Measurements from ENCODE around the gene SNAPIN.
"Not testable (repeated sequence)": the region's sequence is repeated elsewhere in the genome, so short reads cannot be mapped to it uniquely, and the experiment has no call there.

Gene SNAPIN

GRCh38 chr1:153629971-153630370 is 28.5 kb upstream of the SNAPIN start:
- Histone ChIP-seq H2AFZ (ENCODE audit: low read depth, low read length) (no peak overlapping the region), H3K36me3 (ENCODE audit: insufficient read depth, low read length) (peaks cover 5% of the 10 kb centered on the region), H3K4me3 (ENCODE audit: low read length) (no peak overlapping the region), H3K27me3 (ENCODE audit: insufficient read depth, low read length) (no peaks in the 10 kb centered on the region), H3K9me3 (ENCODE audit: low read length) (no peaks in the 10 kb centered on the region), H3K4me1 (ENCODE audit: insufficient read depth, low read length) (peaks cover 16% of the 10 kb centered on the region)

- H3K9me3 ChIP-seq (ENCODE audit: low read length): no peaks in the 10 kb centered on the region
- no peak overlapping the region for H2AFZ ChIP-seq (ENCODE audit: low read depth, low read length)
- no peak overlapping the region for H3K4me3 ChIP-seq (ENCODE audit: low read length)
- H3K27me3 ChIP-seq (ENCODE audit: insufficient read depth, low read length): no peaks in the 10 kb centered on the region
- H3K36me3 ChIP-seq (ENCODE audit: insufficient read depth, low read length): peaks cover 5% of the 10 kb centered on the region
- peaks cover 19% of the 10 kb centered on the region for H3K4me1 ChIP-seq (ENCODE audit: insufficient read depth, low read length)
Observed at GRCh38 chr1:153630384-153630783, 28.1 kb upstream of the SNAPIN start.

GRCh38 chr1:153631047-153632022 is 27.2 kb upstream of the SNAPIN start:
- Histone ChIP-seq H2AFZ (ENCODE audit: low read depth, low read length) (no peak overlapping the region), H3K4me3 (ENCODE audit: low read length) (no peak overlapping the region), H3K4me1 (ENCODE audit: insufficient read depth, low read length) (peaks cover 17% of the 10 kb centered on the region), H3K27me3 (ENCODE audit: insufficient read depth, low read length) (no peaks in the 10 kb centered on the region), H3K9me3 (ENCODE audit: low read length) (no peaks in the 10 kb centered on the region), H3K36me3 (ENCODE audit: insufficient read depth, low read length) (peaks cover 10% of the 10 kb centered on the region)

- H3K4me3 ChIP-seq (ENCODE audit: low read length): peak overlapping the region; percentile 95
- peaks cover 3% of the 10 kb centered on the region for H3K4me1 ChIP-seq (ENCODE audit: insufficient read depth, low read length)
- no peaks in the 10 kb centered on the region for H3K27me3 ChIP-seq (ENCODE audit: insufficient read depth, low read length)
- H3K9me3 ChIP-seq (ENCODE audit: low read length): no peaks in the 10 kb centered on the region
- peaks cover 29% of the 10 kb centered on the region for H3K36me3 ChIP-seq (ENCODE audit: insufficient read depth, low read length)
- no peak overlapping the region for H2AFZ ChIP-seq (ENCODE audit: low read depth, low read length)
Observed at GRCh38 chr1:153633161-153633753, 25.2 kb upstream of the SNAPIN start.

GRCh38 chr1:153633754-153634665 is 24.5 kb upstream of the SNAPIN start, which contains the start of gene CHTOP:
CHTOP (plus strand) TSS chr1:153634066; CDS start chr1:153636589, 2,523 bp downstream.
- no peak within 1 kb of the TSS for H2AFZ ChIP-seq (ENCODE audit: low read depth, low read length)
- H3K4me1 ChIP-seq (ENCODE audit: insufficient read depth, low read length): peaks cover 3% of the 10 kb centered on the region
- H3K4me3 ChIP-seq (ENCODE audit: low read length): peak within 1 kb of the TSS; percentile 95
- no peaks in the 10 kb centered on the region for H3K27me3 ChIP-seq (ENCODE audit: insufficient read depth, low read length)
- peaks cover 37% of the 10 kb centered on the region for H3K36me3 ChIP-seq (ENCODE audit: insufficient read depth, low read length)
- no peaks in the 10 kb centered on the region for H3K9me3 ChIP-seq (ENCODE audit: low read length)

- Histone ChIP-seq H3K9me3 (ENCODE audit: low read length) (no peaks in the 10 kb centered on the region), H3K27me3 (ENCODE audit: insufficient read depth, low read length) (no peaks in the 10 kb centered on the region), H3K4me1 (ENCODE audit: insufficient read depth, low read length) (peaks cover 3% of the 10 kb centered on the region), H2AFZ (ENCODE audit: low read depth, low read length) (no peak overlapping the region), H3K4me3 (ENCODE audit: low read length) (peak overlapping the region; percentile 95), H3K36me3 (ENCODE audit: insufficient read depth, low read length) (peaks cover 55% of the 10 kb centered on the region)
Observed at GRCh38 chr1:153635872-153636271, 22.6 kb upstream of the SNAPIN start.

GRCh38 chr1:153636312-153636711 is 22.2 kb upstream of the SNAPIN start:
- peaks cover 59% of the 10 kb centered on the region for H3K36me3 ChIP-seq (ENCODE audit: insufficient read depth, low read length)
- H3K27me3 ChIP-seq (ENCODE audit: insufficient read depth, low read length): no peaks in the 10 kb centered on the region
- no peak overlapping the region for H3K4me3 ChIP-seq (ENCODE audit: low read length)
- peaks cover 3% of the 10 kb centered on the region for H3K4me1 ChIP-seq (ENCODE audit: insufficient read depth, low read length)
- H3K9me3 ChIP-seq (ENCODE audit: low read length): no peaks in the 10 kb centered on the region
- H2AFZ ChIP-seq (ENCODE audit: low read depth, low read length): no peak overlapping the region

- Histone ChIP-seq H3K27me3 (ENCODE audit: insufficient read depth, low read length) (no peaks in the 10 kb centered on the region), H3K36me3 (ENCODE audit: insufficient read depth, low read length) (peaks cover 79% of the 10 kb centered on the region), H3K4me3 (ENCODE audit: low read length) (no peak overlapping the region), H3K9me3 (ENCODE audit: low read length) (no peaks in the 10 kb centered on the region), H3K4me1 (ENCODE audit: insufficient read depth, low read length) (peaks cover 3% of the 10 kb centered on the region), H2AFZ (ENCODE audit: low read depth, low read length) (no peak overlapping the region)
Observed at GRCh38 chr1:153638261-153638660, 20.2 kb upstream of the SNAPIN start.

- H3K4me3 ChIP-seq (ENCODE audit: low read length): no peak overlapping the region
- no peak overlapping the region for H2AFZ ChIP-seq (ENCODE audit: low read depth, low read length)
- peaks cover 3% of the 10 kb centered on the region for H3K4me1 ChIP-seq (ENCODE audit: insufficient read depth, low read length)
- no peaks in the 10 kb centered on the region for H3K27me3 ChIP-seq (ENCODE audit: insufficient read depth, low read length)
- no peaks in the 10 kb centered on the region for H3K9me3 ChIP-seq (ENCODE audit: low read length)
- H3K36me3 ChIP-seq (ENCODE audit: insufficient read depth, low read length): peaks cover 89% of the 10 kb centered on the region
Observed at GRCh38 chr1:153639280-153639679, 19.2 kb upstream of the SNAPIN start.

- H3K9me3 ChIP-seq (ENCODE audit: low read length); H2AFZ ChIP-seq (ENCODE audit: low read depth, low read length); H3K27me3 ChIP-seq (ENCODE audit: insufficient read depth, low read length); H3K4me3 ChIP-seq (ENCODE audit: low read length); H3K4me1 ChIP-seq (ENCODE audit: insufficient read depth, low read length): not testable (repeated sequence)
- H3K36me3 ChIP-seq (ENCODE audit: insufficient read depth, low read length): peaks cover 98% of the 10 kb centered on the region
Observed at GRCh38 chr1:153640213-153640612, 18.3 kb upstream of the SNAPIN start.

GRCh38 chr1:153640861-153641260 is 17.6 kb upstream of the SNAPIN start:
- peaks cover 99% of the 10 kb centered on the region for H3K36me3 ChIP-seq (ENCODE audit: insufficient read depth, low read length)
- H3K4me1 ChIP-seq (ENCODE audit: insufficient read depth, low read length): no peaks in the 10 kb centered on the region
- H2AFZ ChIP-seq (ENCODE audit: low read depth, low read length): no peak overlapping the region
- no peak overlapping the region for H3K4me3 ChIP-seq (ENCODE audit: low read length)
- H3K9me3 ChIP-seq (ENCODE audit: low read length): no peaks in the 10 kb centered on the region
- H3K27me3 ChIP-seq (ENCODE audit: insufficient read depth, low read length): no peaks in the 10 kb centered on the region

GRCh38 chr1:153642161-153642560 is 16.3 kb upstream of the SNAPIN start:
- Histone ChIP-seq H3K9me3 (ENCODE audit: low read length) (no peaks in the 10 kb centered on the region), H2AFZ (ENCODE audit: low read depth, low read length) (no peak overlapping the region), H3K4me1 (ENCODE audit: insufficient read depth, low read length) (no peaks in the 10 kb centered on the region), H3K36me3 (ENCODE audit: insufficient read depth, low read length) (peaks cover 92% of the 10 kb centered on the region), H3K27me3 (ENCODE audit: insufficient read depth, low read length) (no peaks in the 10 kb centered on the region), H3K4me3 (ENCODE audit: low read length) (no peak overlapping the region)
